K562 (cell line): ENCODE data around the gene RHOF. TPM values are rescaled to one million over a fixed set of nuclear protein-coding genes. Genes with fewer than 3 reads are reported as not detected.

Experiments
- CREBBP ChIP-seq: IDR thresholded peaks from one replicate; pipeline ENCODE4 v1.6.1; 2012; ENCODE audit warnings: low read depth, mild to moderate bottlenecking, control low read depth, inconsistent platforms, low read length
- FOXK2 ChIP-seq, 2 experiments: fragments of 450-650 bp; IDR thresholded peaks in 1 of 2; conservative IDR thresholded peaks in 1 of 2; 2 replicates each; pipeline ENCODE4 v1.6.1; 2016; ENCODE audit warnings: low read depth in 2 of 2, mild to moderate bottlenecking in 1 of 2
- HDAC2 ChIP-seq: fragments of 450-650 bp; IDR thresholded peaks from 2 replicates; pipeline ENCODE4 v1.6.1; 2016; ENCODE audit warnings: mild to moderate bottlenecking
- HEY1 ChIP-seq: fragments of 250-450 bp; sonication (Bioruptor Pico); IDR thresholded peaks from 2 replicates; pipeline ENCODE4 v1.5.0; 2020; ENCODE audit warnings: mild to moderate bottlenecking, moderate library complexity, borderline replicate concordance
- JUN ChIP-seq, 2 experiments: sonication (generic) in 1 of 2; formaldehyde crosslinking in 1 of 2; IDR thresholded peaks; 2 replicates each; pipeline versions ENCODE4 v1.6.1 to v1.8.0; 2012 to 2022; ENCODE audit warnings: borderline replicate concordance in 2 of 2, mild to moderate bottlenecking in 2 of 2, improper control_type of control experiment in 1 of 2, low read depth in 1 of 2, low read length in 1 of 2, missing genetic modification reagents in 1 of 2
- MBD2 ChIP-seq: sonication (generic); IDR thresholded peaks from 2 replicates; pipeline ENCODE4 v1.6.1; 2016; ENCODE audit warnings: low read depth, borderline replicate concordance
- MECOM ChIP-seq: fragments of 250-450 bp; sonication (Bioruptor Pico); IDR thresholded peaks from 2 replicates; pipeline ENCODE4 v1.8.0; 2022; ENCODE audit warnings: inconsistent platforms
- MXI1 ChIP-seq: IDR thresholded peaks from 2 replicates; pipeline ENCODE4 v1.6.1; 2011; ENCODE audit warnings: low read depth, mild to moderate bottlenecking, improper control_type of control experiment, low read length
- POLR2G ChIP-seq: fragments of 200-400 bp; formaldehyde crosslinking; IDR thresholded peaks from 2 replicates; pipeline ENCODE4 v1.6.1; 2017; ENCODE audit warnings: low read depth, mild to moderate bottlenecking, antibody characterized with exemption, low read length, moderate library complexity
- RFX5 ChIP-seq: IDR thresholded peaks from 2 replicates; pipeline ENCODE4 v1.6.1; 2011; ENCODE audit warnings: low read depth, mild to moderate bottlenecking, improper control_type of control experiment, low read length
- SLC30A9 ChIP-seq: fragments of 250-450 bp; sonication (Bioruptor Pico); IDR thresholded peaks from 2 replicates; pipeline ENCODE4 v1.8.0; 2022; ENCODE audit warnings: mild to moderate bottlenecking, moderate library complexity
- SMARCA4 ChIP-seq: fragments of 450-650 bp; IDR thresholded peaks from 2 replicates; pipeline ENCODE4 v1.6.1; 2016
- SMC3 ChIP-seq: conservative IDR thresholded peaks from 2 replicates; pipeline ENCODE4 v1.6.1; 2011; ENCODE audit warnings: low read depth, low read length, improper control_type of control experiment; ENCODE audit not compliant: insufficient read depth
- TRIM24 ChIP-seq, 2 experiments: fragments of 450-650 bp; IDR thresholded peaks; 2 replicates each; pipeline ENCODE4 v1.6.1; 2016
- TRIM28 ChIP-seq: fragments of 450-650 bp; IDR thresholded peaks from 2 replicates; pipeline ENCODE4 v1.6.1; 2017
- ZNF12 ChIP-seq: sonication (generic); formaldehyde crosslinking; IDR thresholded peaks from 2 replicates; pipeline ENCODE4 v1.4.0; 2020; ENCODE audit warnings: mild to moderate bottlenecking, missing genetic modification reagents
- ZNF764 ChIP-seq: fragments of 250-450 bp; sonication (Bioruptor Pico); IDR thresholded peaks from 2 replicates; pipeline ENCODE4 v1.4.0; 2020; ENCODE audit warnings: low read depth, mild to moderate bottlenecking, moderate library complexity
- polyA plus RNA-seq, 8 experiments: library from polyadenylated mRNA; depleted of rRNA in 4 of 8; stranded (reverse) in 5 of 8; unstranded in 3 of 8; fragments of >200 nt; fragmentation: Nextera tagmentation in 2 of 8; fragmentation: Illumina TruSeq in 1 of 8; extraction: Ambion mirVana in 2 of 8; extraction: Trizol in 1 of 8; gene quantifications; 2 replicates each; pipeline versions ENCODE4 v1.2.1 to v1.2.3, GENCODE V29; 2011 to 2014; ENCODE audit warnings: inconsistent platforms in 1 of 8, missing spikeins in 1 of 8
- total RNA-seq, 7 experiments: library from RNA; depleted of rRNA in 6 of 7; stranded (reverse); fragments of >200 nt in 6 of 7; fragmentation: Illumina TruSeq in 2 of 7; extraction: Trizol in 2 of 7; gene quantifications; 2 replicates each; pipeline versions ENCODE4 v1.2.1 to v1.2.3, GENCODE V29; 2011 to 2021; ENCODE audit warnings: low replicate concordance in 1 of 7
- TF ChIP-seq, protein P1 (sequence below), 2 experiments: IDR thresholded peaks; 2 replicates each; pipeline ENCODE4 v1.6.1; 2011; ENCODE audit warnings: borderline replicate concordance in 1 of 2, control low read depth in 1 of 2, low read depth in 1 of 2, low read length in 1 of 2, mild to moderate bottlenecking in 1 of 2, mixed read lengths in 1 of 2, moderate library complexity in 1 of 2; ENCODE audit not compliant: insufficient read depth in 1 of 2, insufficient read length in 1 of 2, poor library complexity in 1 of 2, severe bottlenecking in 1 of 2; ENCODE audit errors: extremely low read depth in 1 of 2
- TF ChIP-seq, protein P2 (sequence below): fragments of 250-450 bp; sonication (Bioruptor Pico); IDR thresholded peaks from 2 replicates; pipeline ENCODE4 v1.5.0; 2021
- TF ChIP-seq, protein P3 (sequence below): sonication (generic); formaldehyde crosslinking; IDR thresholded peaks from 2 replicates; pipeline ENCODE4 v1.8.0; 2022; ENCODE audit warnings: mild to moderate bottlenecking, missing genetic modification reagents
- TF ChIP-seq, protein P4 (sequence below): sonication (generic); formaldehyde crosslinking; IDR thresholded peaks from 2 replicates; pipeline ENCODE4 v1.9.0; 2022; ENCODE audit warnings: mild to moderate bottlenecking, missing genetic modification reagents
- TF ChIP-seq, protein P5 (sequence below): fragments of 450-650 bp; IDR thresholded peaks from 2 replicates; pipeline ENCODE4 v1.6.1; 2017; ENCODE audit warnings: antibody characterized with exemption

The RHOF gene
- total and polyA plus RNA-seq, 9 of the 15 experiments (the other 6 are each of a cell fraction or from before 2014, with no cell fraction given), result 0.13 to 10.1 (median 4.0) TPM

DNA sequence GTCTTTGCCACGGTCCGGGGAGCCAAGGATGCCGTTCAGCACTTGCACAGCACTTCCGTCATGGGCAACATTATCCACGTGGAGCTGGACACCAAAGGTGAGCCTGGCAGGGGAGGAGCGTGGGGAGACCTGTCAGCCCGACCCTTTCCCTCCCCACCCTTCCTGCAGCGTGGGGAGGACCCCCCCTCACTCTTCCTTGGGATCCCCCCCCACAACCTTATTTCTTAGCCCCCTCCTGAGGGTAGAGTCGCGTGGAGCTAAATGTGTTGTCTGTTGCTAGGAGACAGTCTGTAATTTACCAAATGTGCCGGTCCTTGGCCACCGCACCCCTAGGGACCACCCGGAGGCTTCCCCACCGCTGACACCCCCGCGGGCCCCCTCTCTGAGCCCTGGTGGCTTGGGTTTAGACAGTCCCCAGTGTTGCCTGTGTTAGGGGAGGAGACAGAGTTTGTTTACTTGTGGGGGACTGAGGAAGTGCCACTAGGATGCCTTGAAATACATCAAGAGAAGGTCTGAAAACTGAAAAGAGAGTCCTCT lies 12.6 kb upstream of the RHOF start (continued):
- no peak for TF ChIP-seq MBD2
- TF ChIP-seq SMARCA4, result no peak
- no peak for TF ChIP-seq CREBBP
- no peak for TF ChIP-seq MECOM (CRISPR knock-in tag)
- no peak for TF ChIP-seq JUN (IDR thresholded peaks at IDR 0.05; ENCODE audit: borderline replicate concordance, low read depth, low read length)
- no peak for TF ChIP-seq JUN (CRISPR knock-in tag; IDR thresholded peaks at IDR 0.05; ENCODE audit: borderline replicate concordance)
- peak in 1 of 2 experiments; percentile 53; a peak in 2 of 4 replicates for TF ChIP-seq FOXK2 (conservative IDR thresholded peaks at IDR 0.05 in 1 of 2, IDR thresholded peaks at IDR 0.05 in 1 of 2; ENCODE audit: low read depth in 2 of 2)
- TF ChIP-seq ZNF12 (CRISPR knock-in tag), result no peak
- TF ChIP-seq RFX5, result no peak
- TF ChIP-seq, protein P1, sequence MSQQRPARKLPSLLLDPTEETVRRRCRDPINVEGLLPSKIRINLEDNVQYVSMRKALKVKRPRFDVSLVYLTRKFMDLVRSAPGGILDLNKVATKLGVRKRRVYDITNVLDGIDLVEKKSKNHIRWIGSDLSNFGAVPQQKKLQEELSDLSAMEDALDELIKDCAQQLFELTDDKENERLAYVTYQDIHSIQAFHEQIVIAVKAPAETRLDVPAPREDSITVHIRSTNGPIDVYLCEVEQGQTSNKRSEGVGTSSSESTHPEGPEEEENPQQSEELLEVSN (IDR thresholded peaks at IDR 0.05; ENCODE audit: borderline replicate concordance in 1 of 2, extremely low read depth in 1 of 2, insufficient read depth in 1 of 2, insufficient read length in 1 of 2, low read depth in 1 of 2, low read length in 1 of 2, poor library complexity in 1 of 2, severe bottlenecking in 1 of 2), result peak in 1 of 2 experiments; percentile 12
- 0 out of 2 replicates have a peak, but pooled peaks have one; percentile 2 for TF ChIP-seq SMC3
- no peak for TF ChIP-seq TRIM28
- no peak for TF ChIP-seq HEY1 (CRISPR knock-in tag)
- no peak for TF ChIP-seq TRIM24 (IDR thresholded peaks at IDR 0.05)
- TF ChIP-seq, protein P2, sequence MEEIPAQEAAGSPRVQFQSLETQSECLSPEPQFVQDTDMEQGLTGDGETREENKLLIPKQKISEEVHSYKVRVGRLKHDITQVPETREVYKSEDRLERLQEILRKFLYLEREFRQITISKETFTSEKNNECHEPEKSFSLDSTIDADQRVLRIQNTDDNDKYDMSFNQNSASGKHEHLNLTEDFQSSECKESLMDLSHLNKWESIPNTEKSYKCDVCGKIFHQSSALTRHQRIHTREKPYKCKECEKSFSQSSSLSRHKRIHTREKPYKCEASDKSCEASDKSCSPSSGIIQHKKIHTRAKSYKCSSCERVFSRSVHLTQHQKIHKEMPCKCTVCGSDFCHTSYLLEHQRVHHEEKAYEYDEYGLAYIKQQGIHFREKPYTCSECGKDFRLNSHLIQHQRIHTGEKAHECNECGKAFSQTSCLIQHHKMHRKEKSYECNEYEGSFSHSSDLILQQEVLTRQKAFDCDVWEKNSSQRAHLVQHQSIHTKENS (CRISPR knock-in tag), result no peak
- 0 out of 2 replicates have a peak, but pooled peaks have one; percentile 0 for TF ChIP-seq POLR2G
- no peak for TF ChIP-seq ZNF764
- TF ChIP-seq, protein P3, sequence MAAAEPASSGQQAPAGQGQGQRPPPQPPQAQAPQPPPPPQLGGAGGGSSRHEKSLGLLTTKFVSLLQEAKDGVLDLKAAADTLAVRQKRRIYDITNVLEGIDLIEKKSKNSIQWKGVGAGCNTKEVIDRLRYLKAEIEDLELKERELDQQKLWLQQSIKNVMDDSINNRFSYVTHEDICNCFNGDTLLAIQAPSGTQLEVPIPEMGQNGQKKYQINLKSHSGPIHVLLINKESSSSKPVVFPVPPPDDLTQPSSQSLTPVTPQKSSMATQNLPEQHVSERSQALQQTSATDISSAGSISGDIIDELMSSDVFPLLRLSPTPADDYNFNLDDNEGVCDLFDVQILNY (CRISPR knock-in tag), result no peak
- TF ChIP-seq HDAC2, result peak; percentile 54
- peak; percentile 81 for TF ChIP-seq MXI1
- no peak for TF ChIP-seq SLC30A9 (CRISPR knock-in tag)
- TF ChIP-seq, protein P4, sequence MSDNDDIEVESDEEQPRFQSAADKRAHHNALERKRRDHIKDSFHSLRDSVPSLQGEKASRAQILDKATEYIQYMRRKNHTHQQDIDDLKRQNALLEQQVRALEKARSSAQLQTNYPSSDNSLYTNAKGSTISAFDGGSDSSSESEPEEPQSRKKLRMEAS (CRISPR knock-in tag), result peak; percentile 89
- TF ChIP-seq, protein P5, sequence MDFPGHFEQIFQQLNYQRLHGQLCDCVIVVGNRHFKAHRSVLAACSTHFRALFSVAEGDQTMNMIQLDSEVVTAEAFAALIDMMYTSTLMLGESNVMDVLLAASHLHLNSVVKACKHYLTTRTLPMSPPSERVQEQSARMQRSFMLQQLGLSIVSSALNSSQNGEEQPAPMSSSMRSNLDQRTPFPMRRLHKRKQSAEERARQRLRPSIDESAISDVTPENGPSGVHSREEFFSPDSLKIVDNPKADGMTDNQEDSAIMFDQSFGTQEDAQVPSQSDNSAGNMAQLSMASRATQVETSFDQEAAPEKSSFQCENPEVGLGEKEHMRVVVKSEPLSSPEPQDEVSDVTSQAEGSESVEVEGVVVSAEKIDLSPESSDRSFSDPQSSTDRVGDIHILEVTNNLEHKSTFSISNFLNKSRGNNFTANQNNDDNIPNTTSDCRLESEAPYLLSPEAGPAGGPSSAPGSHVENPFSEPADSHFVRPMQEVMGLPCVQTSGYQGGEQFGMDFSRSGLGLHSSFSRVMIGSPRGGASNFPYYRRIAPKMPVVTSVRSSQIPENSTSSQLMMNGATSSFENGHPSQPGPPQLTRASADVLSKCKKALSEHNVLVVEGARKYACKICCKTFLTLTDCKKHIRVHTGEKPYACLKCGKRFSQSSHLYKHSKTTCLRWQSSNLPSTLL, result no peak
